ENCODE measurements around the gene POC1B.

DNA sequence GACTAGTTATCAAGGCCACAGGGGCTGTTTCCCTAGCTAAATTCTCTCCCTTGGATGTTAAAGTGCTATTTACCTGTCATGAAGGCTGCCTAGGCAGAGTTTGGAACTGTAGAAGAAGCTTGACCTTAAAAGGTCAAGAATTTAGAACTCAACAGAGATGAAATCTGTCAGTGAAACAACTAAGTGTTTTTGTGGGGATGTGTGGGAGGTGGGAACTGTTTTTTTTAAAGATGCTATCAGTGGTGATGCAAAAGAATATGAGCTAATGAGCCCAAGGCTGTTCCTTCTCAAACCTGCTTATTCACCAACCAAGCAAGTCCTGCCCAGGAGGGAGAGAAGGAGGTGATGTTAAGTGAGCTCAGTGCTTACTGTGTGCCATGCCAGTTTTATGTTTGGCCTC lies 40.8 kb upstream of the POC1B start:
- TF ChIP-seq EP300 (IDR thresholded peaks at IDR 0.05) = no peak
- no peak for TF ChIP-seq POLR2A (IDR thresholded peaks at IDR 0.05; ENCODE audit: low read depth)
- TF ChIP-seq, protein P1, sequence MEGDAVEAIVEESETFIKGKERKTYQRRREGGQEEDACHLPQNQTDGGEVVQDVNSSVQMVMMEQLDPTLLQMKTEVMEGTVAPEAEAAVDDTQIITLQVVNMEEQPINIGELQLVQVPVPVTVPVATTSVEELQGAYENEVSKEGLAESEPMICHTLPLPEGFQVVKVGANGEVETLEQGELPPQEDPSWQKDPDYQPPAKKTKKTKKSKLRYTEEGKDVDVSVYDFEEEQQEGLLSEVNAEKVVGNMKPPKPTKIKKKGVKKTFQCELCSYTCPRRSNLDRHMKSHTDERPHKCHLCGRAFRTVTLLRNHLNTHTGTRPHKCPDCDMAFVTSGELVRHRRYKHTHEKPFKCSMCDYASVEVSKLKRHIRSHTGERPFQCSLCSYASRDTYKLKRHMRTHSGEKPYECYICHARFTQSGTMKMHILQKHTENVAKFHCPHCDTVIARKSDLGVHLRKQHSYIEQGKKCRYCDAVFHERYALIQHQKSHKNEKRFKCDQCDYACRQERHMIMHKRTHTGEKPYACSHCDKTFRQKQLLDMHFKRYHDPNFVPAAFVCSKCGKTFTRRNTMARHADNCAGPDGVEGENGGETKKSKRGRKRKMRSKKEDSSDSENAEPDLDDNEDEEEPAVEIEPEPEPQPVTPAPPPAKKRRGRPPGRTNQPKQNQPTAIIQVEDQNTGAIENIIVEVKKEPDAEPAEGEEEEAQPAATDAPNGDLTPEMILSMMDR (IDR thresholded peaks at IDR 0.05) = no peak

Measured in esophagus muscularis mucosa (tissue), 4 donors.